Neural progenitor cell (in vitro differentiated cells): ENCODE data around the gene PLEKHA5. TPM values are rescaled to one million over a fixed set of nuclear protein-coding genes. Genes with fewer than 3 reads are reported as not detected.

ENCODE experiments used
- DNase-seq: peaks from one replicate; pipeline ENCODE4 v3.0.0-alpha.2; 2016; ENCODE audit warnings: low spot score
- H2AFZ ChIP-seq: fragments of 200-600 bp; sonication (generic); replicated peaks from 2 replicates; pipeline ENCODE4 v1.6.1; 2016; ENCODE audit warnings: antibody characterized with exemption
- H3F3A ChIP-seq: fragments of 200-600 bp; sonication (generic); 2 replicates; pipeline ENCODE4 v1.6.1; 2016; ENCODE audit warnings: antibody characterized with exemption, low read depth
- H3K27ac ChIP-seq: fragments of 200-600 bp; sonication (generic); 2 replicates; pipeline ENCODE4 v1.5.1; 2016; ENCODE audit warnings: mild to moderate bottlenecking
- H3K27me3 ChIP-seq: fragments of 200-600 bp; sonication (generic); 2 replicates; pipeline ENCODE4 v1.6.1; 2016; ENCODE audit warnings: mild to moderate bottlenecking, moderate library complexity
- H3K36me3 ChIP-seq: fragments of 200-600 bp; sonication (generic); 2 replicates; pipeline ENCODE4 v1.5.1; 2016
- H3K4me1 ChIP-seq: fragments of 200-600 bp; sonication (generic); 2 replicates; pipeline ENCODE4 v1.6.1; 2016; ENCODE audit warnings: mixed run types
- H3K4me2 ChIP-seq: fragments of 200-600 bp; sonication (generic); 2 replicates; pipeline ENCODE4 v1.6.1; 2016
- H3K4me3 ChIP-seq: fragments of 200-600 bp; sonication (generic); 2 replicates; pipeline ENCODE4 v1.5.1; 2016
- H3K79me2 ChIP-seq: fragments of 200-600 bp; sonication (generic); 2 replicates; pipeline ENCODE4 v1.6.1; 2016; ENCODE audit warnings: low read depth
- H3K9ac ChIP-seq: fragments of 200-600 bp; sonication (generic); 2 replicates; pipeline ENCODE4 v1.6.1; 2016
- H3K9me3 ChIP-seq: fragments of 200-600 bp; sonication (generic); 2 replicates; pipeline ENCODE4 v1.5.1; 2016; ENCODE audit warnings: low read depth
- H4K20me1 ChIP-seq: fragments of 200-600 bp; sonication (generic); 2 replicates; pipeline ENCODE4 v1.6.1; 2016; ENCODE audit warnings: low read depth
- H3K27ac Mint-ChIP-seq: 3 replicates; pipeline ENCODE4 v1.8.0; 2021; ENCODE audit warnings: mixed read lengths
- H3K27me3 Mint-ChIP-seq: 2 replicates; pipeline ENCODE4 v1.8.0; 2022; ENCODE audit warnings: low read depth, mild to moderate bottlenecking, inconsistent platforms, moderate library complexity, mixed read lengths; ENCODE audit not compliant: insufficient read depth
- H3K36me3 Mint-ChIP-seq: 3 replicates; pipeline ENCODE4 v1.8.0; 2021; ENCODE audit warnings: mixed read lengths
- H3K4me1 Mint-ChIP-seq: 3 replicates; pipeline ENCODE4 v1.8.0; 2021; ENCODE audit warnings: mixed read lengths
- H3K4me3 Mint-ChIP-seq: 3 replicates; pipeline ENCODE4 v1.8.0; 2021; ENCODE audit warnings: mild to moderate bottlenecking, moderate library complexity, mixed read lengths
- H3K9me3 Mint-ChIP-seq: 3 replicates; pipeline ENCODE4 v1.8.0; 2020; ENCODE audit warnings: mixed read lengths
- CTCF ChIP-seq: fragments of 200-600 bp; sonication (generic); IDR thresholded peaks from 2 replicates; pipeline ENCODE4 v1.5.1; 2017; ENCODE audit warnings: antibody characterized with exemption, mild to moderate bottlenecking
- EZH2 ChIP-seq: fragments of 200-600 bp; sonication (generic); IDR thresholded peaks from 2 replicates; pipeline ENCODE4 v1.6.1; 2017; ENCODE audit warnings: antibody characterized with exemption, mild to moderate bottlenecking, moderate library complexity
- EZH2phosphoT487 ChIP-seq: fragments of 200-600 bp; sonication (generic); IDR thresholded peaks from 2 replicates; pipeline ENCODE4 v1.6.1; 2017; ENCODE audit warnings: antibody characterized with exemption
- total RNA-seq: library from RNA; depleted of rRNA; stranded (reverse); fragments of >200 nt; gene quantifications from 2 replicates; pipeline ENCODE4 v1.2.3, GENCODE V29; 2015; ENCODE audit warnings: low replicate concordance

Gene PLEKHA5
- total RNA-seq, 1 donor from 2014 or later = 86.7 TPM

GRCh38 chr12:19301688-19302087, 172.2 kb downstream of the PLEKHA5 start:
- H3K36me3 ChIP-seq = peaks cover 3% of the 10 kb centered on the region
- no peak overlapping the region for H3K27ac ChIP-seq
- H3K27me3 Mint-ChIP-seq = peaks cover 2% of the 10 kb centered on the region
- DNase-seq = no peak
- H3K4me1 ChIP-seq = no peaks in the 10 kb centered on the region
- no peak overlapping the region for H3K4me3 Mint-ChIP-seq
- no peak overlapping the region for H3K4me2 ChIP-seq
- H3K4me3 ChIP-seq = no peak overlapping the region
- no peaks in the 10 kb centered on the region for H3K79me2 ChIP-seq
- H3K36me3 Mint-ChIP-seq = peaks cover 32% of the 10 kb centered on the region
- H3K27me3 ChIP-seq = no peaks in the 10 kb centered on the region
- no peak overlapping the region for H3K27ac Mint-ChIP-seq
- H3K9me3 Mint-ChIP-seq = peaks cover 2% of the 10 kb centered on the region
- H3F3A ChIP-seq = no peaks in the 10 kb centered on the region
- no peak overlapping the region for H3K9ac ChIP-seq
- no peaks in the 10 kb centered on the region for H4K20me1 ChIP-seq
- H3K4me1 Mint-ChIP-seq = no peaks in the 10 kb centered on the region
- no peak overlapping the region for H2AFZ ChIP-seq
- TF ChIP-seq EZH2phosphoT487 = no peak
- no peak for TF ChIP-seq EZH2
- no peak for TF ChIP-seq CTCF
- no peaks in the 10 kb centered on the region for H3K9me3 ChIP-seq

- Mint-ChIP-seq H3K27me3 (peaks cover 2% of the 10 kb centered on the region), H3K27ac (no peak overlapping the region), H3K4me1 (no peaks in the 10 kb centered on the region), H3K4me3 (no peak overlapping the region), H3K36me3 (peaks cover 31% of the 10 kb centered on the region), H3K9me3 (peaks cover 2% of the 10 kb centered on the region)
- Histone ChIP-seq H3K9me3 (no peaks in the 10 kb centered on the region), H2AFZ (no peak overlapping the region), H4K20me1 (no peaks in the 10 kb centered on the region), H3K4me2 (no peak overlapping the region), H3K36me3 (peaks cover 3% of the 10 kb centered on the region), H3K27me3 (no peaks in the 10 kb centered on the region), H3F3A (no peaks in the 10 kb centered on the region), H3K9ac (no peak overlapping the region), H3K4me1 (no peaks in the 10 kb centered on the region), H3K79me2 (no peaks in the 10 kb centered on the region), H3K4me3 (no peak overlapping the region), H3K27ac (no peak overlapping the region)
- TF ChIP-seq EZH2phosphoT487 = no peak
- TF ChIP-seq EZH2 = no peak
- no peak for TF ChIP-seq CTCF
- DNase-seq = no peak
Observed at GRCh38 chr12:19302100-19302640, 172.6 kb downstream of the PLEKHA5 start.

GRCh38 chr12:19303496-19303895, 174.0 kb downstream of the PLEKHA5 start:
- Histone ChIP-seq H3K4me2 (no peak overlapping the region), H3K27ac (no peak overlapping the region), H3K27me3 (no peaks in the 10 kb centered on the region), H3F3A (no peaks in the 10 kb centered on the region), H3K9ac (no peak overlapping the region), H3K4me1 (no peaks in the 10 kb centered on the region), H4K20me1 (no peaks in the 10 kb centered on the region), H3K4me3 (no peak overlapping the region), H3K9me3 (no peaks in the 10 kb centered on the region), H3K79me2 (no peaks in the 10 kb centered on the region), H3K36me3 (peaks cover 3% of the 10 kb centered on the region), H2AFZ (no peak overlapping the region)
- H3K27ac Mint-ChIP-seq = no peak overlapping the region
- peaks cover 38% of the 10 kb centered on the region for H3K36me3 Mint-ChIP-seq
- DNase-seq = no peak
- peaks cover 2% of the 10 kb centered on the region for H3K9me3 Mint-ChIP-seq
- H3K4me1 Mint-ChIP-seq = no peaks in the 10 kb centered on the region
- TF ChIP-seq CTCF (no peak), EZH2phosphoT487 (no peak), EZH2 (no peak)
- no peak overlapping the region for H3K4me3 Mint-ChIP-seq
- H3K27me3 Mint-ChIP-seq = no peaks in the 10 kb centered on the region
